HG02884 (cell line): ENCODE results near the gene ATP13A3.

Source experiments
- ATAC-seq: cut with Tn5 transposase; IDR thresholded peaks from one replicate; pipeline ENCODE4 v1.9.1; 2021; ENCODE audit warnings: mild to moderate bottlenecking, moderate library complexity; ENCODE audit not compliant: unreplicated experiment

Gene ATP13A3

GRCh38 chr3:194396859-194397756 is 89.7 kb downstream of the ATP13A3 start:
- ATAC-seq: no peak

DNA sequence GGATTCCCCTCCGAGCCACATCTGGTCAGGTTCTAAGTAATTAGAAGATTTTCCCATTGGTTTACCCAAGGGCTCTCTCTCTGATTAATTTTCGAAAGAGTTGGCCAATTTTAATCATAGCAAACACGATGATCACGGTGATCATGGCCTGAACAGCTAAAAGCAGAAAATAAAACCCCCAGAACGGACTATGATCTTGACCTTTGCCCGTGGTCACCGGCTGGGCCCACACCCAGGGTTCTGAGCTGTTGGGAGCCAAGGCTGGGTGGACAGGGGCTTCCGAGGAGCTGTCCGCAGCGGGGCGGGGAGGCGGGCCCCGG is 90.3 kb downstream of the ATP13A3 start:
- no peak for ATAC-seq

GRCh38 chr3:194395778-194396538 is 90.8 kb downstream of the ATP13A3 start:
- ATAC-seq: no peak

DNA sequence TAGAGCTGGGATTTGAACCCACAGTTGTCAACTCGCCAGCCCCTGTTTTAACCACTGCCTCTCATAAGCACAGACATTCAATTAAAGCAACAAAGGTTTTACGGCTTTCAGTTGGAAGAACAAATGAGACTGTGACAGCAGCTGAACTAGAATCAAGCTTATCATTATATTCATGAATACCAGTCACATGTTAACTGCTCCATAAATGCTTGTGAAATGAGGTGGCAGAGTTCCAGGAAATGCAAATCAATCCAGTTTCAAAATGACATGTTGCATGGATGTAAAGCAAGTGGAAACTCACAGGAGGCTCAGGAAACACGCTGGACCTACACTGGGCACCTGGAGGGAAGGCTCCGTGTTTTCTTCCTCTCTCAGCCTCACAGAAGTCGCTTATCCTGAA is 91.6 kb downstream of the ATP13A3 start:
- no peak for ATAC-seq

DNA sequence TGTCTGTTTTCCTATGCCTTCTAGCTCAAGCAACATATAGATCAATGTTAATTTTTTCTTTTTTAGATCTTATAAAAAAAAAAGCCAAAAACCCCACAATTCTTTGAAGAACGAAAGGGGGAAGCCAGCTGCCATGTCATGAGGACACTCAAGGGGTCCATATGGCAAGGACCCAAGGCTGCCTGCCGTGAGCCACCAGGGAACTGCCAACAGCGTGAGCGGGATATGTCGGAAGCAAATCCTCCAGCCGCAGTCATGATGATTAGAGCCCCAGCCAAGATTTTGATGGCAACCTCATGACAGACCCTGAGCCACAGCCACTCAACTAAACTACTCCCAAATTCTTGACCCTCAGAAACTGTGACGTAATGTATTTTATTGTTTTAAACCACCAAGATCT is 94.2 kb downstream of the ATP13A3 start:
- ATAC-seq: no peak

GRCh38 chr3:194390835-194391234 is 96.0 kb downstream of the ATP13A3 start:
- no peak for ATAC-seq

DNA sequence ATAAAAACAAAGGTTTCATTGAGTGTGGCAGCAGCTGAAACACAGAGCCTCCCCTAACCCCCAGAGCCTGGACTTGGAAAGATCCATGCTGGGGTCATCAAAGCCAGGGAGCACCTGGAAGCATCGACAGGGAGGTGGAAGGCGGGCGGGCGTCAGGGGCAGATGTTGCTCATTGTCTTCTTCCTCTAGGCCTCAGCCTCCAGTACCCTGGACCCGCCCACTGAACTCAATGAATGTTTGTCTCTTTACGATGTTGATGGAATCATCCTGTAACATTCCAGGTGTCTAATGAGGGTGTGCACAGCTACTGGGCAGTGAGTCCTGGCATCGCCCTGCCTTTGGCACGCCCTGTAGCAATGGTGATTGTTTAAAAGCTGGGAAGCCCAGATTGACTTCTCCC is 97.5 kb downstream of the ATP13A3 start:
- no peak for ATAC-seq

DNA sequence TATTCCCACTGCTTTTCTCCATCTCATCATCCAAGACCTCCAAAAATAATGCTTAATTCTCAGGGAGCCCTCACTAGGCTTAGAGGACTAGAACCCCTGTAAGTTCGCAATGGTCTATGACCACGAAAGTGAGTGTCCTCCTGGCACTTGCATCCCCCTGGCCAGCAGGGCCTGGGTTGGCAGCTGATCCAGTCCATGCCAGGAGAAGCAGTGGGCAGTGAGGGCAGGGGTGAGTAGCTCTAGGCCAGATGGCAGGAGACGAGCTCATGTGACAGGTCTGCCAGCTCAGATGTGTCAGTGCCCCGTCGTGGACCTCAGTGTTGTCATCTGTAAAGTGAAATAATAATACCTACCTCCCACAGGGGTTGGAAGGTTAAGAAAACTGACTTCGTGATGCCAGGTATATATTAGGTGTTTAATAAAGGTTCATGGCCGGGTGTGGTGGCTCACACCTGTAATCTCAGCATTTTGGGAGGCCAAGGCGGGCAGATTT is 98.8 kb downstream of the ATP13A3 start:
- ATAC-seq: no peak

- no peak for ATAC-seq
Measured at GRCh38 chr3:194387276-194387675, 99.5 kb downstream of the ATP13A3 start.

DNA sequence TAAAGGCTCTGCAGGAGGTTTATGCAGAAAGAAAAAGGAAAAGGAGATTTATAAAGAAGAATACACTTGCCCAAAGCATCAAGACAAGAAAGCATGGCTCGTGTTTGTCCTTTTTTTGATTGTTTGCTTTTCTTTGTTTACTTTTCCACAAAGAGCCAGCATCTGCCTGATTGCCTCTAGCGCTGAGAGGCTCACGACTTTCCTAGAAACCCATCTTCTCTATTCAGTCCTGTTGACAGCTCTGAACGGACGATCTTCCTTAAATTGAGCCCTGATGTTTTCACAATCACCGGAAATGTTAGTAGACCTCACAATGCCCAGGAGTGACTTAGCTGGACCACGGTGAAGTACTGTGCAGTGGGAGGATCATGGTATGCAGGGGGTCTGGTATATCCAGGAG is 100.2 kb downstream of the ATP13A3 start:
- no peak for ATAC-seq

DNA sequence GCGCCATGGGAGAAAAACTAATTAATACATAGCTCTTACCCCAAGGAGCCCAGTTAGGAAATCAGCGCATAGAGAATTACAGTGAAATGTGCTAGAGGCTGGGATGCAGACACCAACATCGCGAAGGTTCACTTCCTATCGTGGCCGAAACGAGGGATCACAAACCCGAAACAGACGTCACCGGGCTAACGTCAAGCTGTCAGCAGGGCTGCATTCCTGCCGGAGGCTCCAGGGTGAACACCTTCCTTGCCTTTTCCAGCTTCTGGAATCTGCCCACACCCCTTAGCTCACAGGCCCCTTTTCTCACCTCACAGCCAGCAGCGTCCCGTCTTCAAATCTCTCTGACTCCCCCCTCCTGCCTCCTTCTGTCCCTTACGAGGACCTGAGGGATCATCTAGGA is 100.7 kb downstream of the ATP13A3 start:
- no peak for ATAC-seq

DNA sequence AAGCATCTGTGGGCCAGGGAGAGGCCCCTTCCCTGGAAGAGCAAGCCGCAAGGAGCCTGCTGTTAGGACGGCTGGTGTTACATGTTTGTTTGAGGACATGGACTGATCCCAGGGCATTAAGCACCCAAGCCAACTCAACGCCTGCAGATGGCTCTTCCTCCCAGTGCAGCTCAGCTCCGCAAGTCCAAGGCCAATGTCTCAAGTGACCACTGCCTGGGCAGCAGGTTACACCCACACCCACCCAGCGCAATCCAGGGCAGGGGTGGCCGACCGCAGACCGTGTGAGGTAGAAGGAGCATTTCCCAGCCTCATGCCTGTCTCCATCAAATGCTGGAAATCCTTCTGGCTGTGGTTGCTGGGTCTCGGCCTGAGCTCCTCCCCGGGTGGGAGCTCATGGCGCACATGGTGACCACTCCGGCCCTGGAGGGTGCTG is 102.2 kb downstream of the ATP13A3 start:
- no peak for ATAC-seq

GRCh38 chr3:194384156-194384555 is 102.6 kb downstream of the ATP13A3 start:
- no peak for ATAC-seq

DNA sequence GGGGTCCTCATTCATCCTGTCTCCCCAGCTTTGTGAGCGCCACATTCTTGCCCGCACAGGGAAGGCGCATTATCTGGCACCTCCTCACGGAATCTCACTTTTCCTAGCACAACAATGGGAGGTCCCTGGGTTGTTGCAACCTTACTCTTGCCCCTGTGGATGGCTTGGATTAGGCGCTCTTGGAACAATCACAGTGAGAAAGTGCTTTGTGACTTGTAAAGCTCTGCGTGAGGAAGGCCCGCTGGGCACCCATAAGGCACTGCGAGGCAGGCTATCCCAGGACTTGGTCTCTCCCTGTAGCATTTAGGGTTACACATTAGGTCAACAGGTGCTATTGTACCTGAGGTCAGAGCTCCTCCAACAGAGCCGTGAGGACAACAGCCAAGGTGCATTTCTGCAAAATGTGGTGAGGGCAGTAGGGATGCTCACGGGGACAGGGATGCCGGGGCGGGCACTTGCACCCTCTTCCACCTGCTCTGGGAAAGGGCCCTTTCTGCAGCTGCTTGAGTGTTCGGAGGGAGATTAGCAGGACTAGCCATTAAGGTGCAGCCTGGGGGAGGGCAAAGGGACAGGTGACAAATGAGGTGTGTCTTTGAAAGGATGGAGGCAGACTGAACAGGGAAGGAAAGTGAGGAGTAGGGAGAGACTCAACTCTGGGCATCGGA is 103.4 kb downstream of the ATP13A3 start:
- ATAC-seq: no peak

DNA sequence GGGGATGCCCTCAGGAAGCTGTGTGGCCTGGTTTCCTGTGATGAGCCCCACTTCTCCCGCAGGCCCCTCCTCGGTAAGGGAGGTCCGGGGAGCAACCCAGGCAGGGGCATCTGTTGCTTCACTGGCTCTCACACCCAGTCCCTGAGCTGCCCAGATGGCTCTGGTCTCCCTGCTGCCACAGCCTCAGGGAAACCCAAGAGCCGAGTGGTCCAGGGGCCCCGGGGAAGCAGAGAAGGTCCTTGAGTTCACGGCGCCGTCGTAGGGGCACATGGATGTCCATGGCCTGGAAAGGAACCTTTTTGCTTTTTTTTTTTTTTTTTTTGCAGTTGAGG is 103.9 kb downstream of the ATP13A3 start:
- no peak for ATAC-seq

DNA sequence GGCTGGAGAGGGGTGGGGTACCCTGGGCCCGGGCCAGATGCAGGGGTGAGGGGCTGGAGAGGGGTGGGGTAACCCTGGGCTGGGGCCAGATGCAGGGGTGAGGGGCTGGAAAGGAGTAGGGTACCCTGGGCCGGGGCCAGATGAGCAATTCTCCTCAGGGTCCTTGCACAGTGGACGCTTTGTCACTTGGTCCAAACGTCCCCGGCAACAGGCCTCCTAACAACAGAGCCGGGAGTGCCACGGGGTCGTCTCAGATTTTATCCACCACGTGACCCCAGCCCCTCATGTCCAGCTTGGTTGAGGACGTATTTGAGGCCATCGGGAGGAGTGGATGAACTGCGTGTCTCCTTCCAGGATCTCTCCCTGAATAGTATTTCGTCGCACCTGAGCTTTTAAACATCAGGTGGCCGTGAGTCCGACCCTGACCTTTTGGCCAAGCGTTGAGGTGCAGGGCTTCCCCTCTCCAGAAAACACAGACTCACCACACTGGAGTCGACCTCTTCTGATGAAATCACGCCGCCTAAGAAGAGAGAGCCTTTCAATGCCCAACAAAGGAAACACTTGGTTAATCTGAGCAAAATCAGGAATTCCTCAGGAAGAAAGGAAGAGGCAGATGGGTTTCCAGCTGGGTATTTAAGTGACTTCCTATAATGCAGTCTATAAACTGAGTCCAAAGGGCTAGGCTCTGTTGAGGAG is 104.5 kb downstream of the ATP13A3 start:
- no peak for ATAC-seq

DNA sequence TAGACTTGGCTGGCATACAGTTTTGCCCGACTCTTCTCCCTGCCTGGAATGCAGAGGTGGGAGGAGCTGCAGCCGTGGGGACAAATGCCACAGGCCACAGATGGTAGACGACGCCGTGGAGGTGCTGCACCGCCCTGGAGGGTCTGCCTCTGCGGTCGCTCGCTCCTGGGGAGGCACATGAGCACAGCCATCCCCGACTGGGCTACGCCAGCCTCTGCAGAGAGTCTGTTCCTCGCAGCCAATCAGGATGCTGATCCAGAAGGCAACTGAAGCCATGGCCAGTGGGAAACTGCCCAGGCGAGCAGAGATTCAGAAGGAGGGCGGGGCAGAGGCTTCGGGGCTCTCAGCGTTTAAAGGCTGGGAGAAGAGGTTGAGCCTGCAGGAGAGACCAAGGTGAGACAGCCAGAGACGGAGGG is 105.3 kb downstream of the ATP13A3 start:
- no peak for ATAC-seq

GRCh38 chr3:194380326-194380725 is 106.5 kb downstream of the ATP13A3 start:
- no peak for ATAC-seq

- no peak for ATAC-seq
Measured at GRCh38 chr3:194379651-194380050, 107.2 kb downstream of the ATP13A3 start.

- no peak for ATAC-seq
Measured at GRCh38 chr3:194379231-194379630, 107.6 kb downstream of the ATP13A3 start.

- no peak for ATAC-seq
Measured at GRCh38 chr3:194377708-194378107, 109.1 kb downstream of the ATP13A3 start.
